ENCODE results near the gene P2RY11.

Gene P2RY11

GRCh38 chr19:10113964-10114650 is 2.6 kb downstream of the P2RY11 start:
- DNase-seq: no peak

GRCh38 chr19:10114651-10115391 is 3.3 kb downstream of the P2RY11 start:
- DNase-seq: no peak

GRCh38 chr19:10115392-10116084 is 4.0 kb downstream of the P2RY11 start:
- no peak for DNase-seq

- no peak for DNase-seq
Observed at GRCh38 chr19:10116085-10116865, 4.8 kb downstream of the P2RY11 start.

GRCh38 chr19:10116866-10117616 is 5.5 kb downstream of the P2RY11 start:
- DNase-seq: no peak

- DNase-seq: no peak
Observed at GRCh38 chr19:10118960-10119359, 7.5 kb downstream of the P2RY11 start.

- peak in 2 of 3 donors; percentile 38 to 48 for DNase-seq
Observed at GRCh38 chr19:10120538-10121189, 9.2 kb downstream of the P2RY11 start.

- DNase-seq: no peak
Observed at GRCh38 chr19:10122045-10122444, 10.6 kb downstream of the P2RY11 start.

- no peak for DNase-seq
Observed at GRCh38 chr19:10124429-10124828, 12.9 kb downstream of the P2RY11 start.

- peak; percentile 62 to 85 (median 76) for DNase-seq
Observed at GRCh38 chr19:10126213-10126639, 14.7 kb downstream of the P2RY11 start.

GRCh38 chr19:10132905-10133304 is 21.4 kb downstream of the P2RY11 start:
- peak; percentile 47 to 66 (median 61) for DNase-seq

GRCh38 chr19:10133596-10133995 is 22.1 kb downstream of the P2RY11 start:
- DNase-seq: no peak

- DNase-seq: no peak
Observed at GRCh38 chr19:10134040-10134439, 22.5 kb downstream of the P2RY11 start.

- DNase-seq: no peak
Observed at GRCh38 chr19:10135551-10136334, 24.2 kb downstream of the P2RY11 start.

GRCh38 chr19:10136936-10137335 is 25.4 kb downstream of the P2RY11 start:
- DNase-seq: no peak

GRCh38 chr19:10137751-10138682 is 26.5 kb downstream of the P2RY11 start:
- no peak for DNase-seq

- no peak for DNase-seq
Observed at GRCh38 chr19:10138879-10139795, 27.6 kb downstream of the P2RY11 start.

- no peak for DNase-seq
Observed at GRCh38 chr19:10139952-10140351, 28.5 kb downstream of the P2RY11 start.
